ENCODE data around the gene LPCAT3.

- TF ChIP-seq YY1 (IDR thresholded peaks at IDR 0.05; ENCODE audit: low read depth) (no peak), CREB1 (IDR thresholded peaks at IDR 0.05; ENCODE audit: low read depth) (no peak), TEAD4 (IDR thresholded peaks at IDR 0.05) (no peak), FOXM1 (IDR thresholded peaks at IDR 0.05; ENCODE audit: borderline replicate concordance, low read depth) (no peak), REST (IDR thresholded peaks at IDR 0.05; ENCODE audit: low read depth) (no peak)
- TF ChIP-seq, protein P1, sequence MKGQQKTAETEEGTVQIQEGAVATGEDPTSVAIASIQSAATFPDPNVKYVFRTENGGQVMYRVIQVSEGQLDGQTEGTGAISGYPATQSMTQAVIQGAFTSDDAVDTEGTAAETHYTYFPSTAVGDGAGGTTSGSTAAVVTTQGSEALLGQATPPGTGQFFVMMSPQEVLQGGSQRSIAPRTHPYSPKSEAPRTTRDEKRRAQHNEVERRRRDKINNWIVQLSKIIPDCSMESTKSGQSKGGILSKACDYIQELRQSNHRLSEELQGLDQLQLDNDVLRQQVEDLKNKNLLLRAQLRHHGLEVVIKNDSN (IDR thresholded peaks at IDR 0.05): no peak
- TF ChIP-seq, protein P2, sequence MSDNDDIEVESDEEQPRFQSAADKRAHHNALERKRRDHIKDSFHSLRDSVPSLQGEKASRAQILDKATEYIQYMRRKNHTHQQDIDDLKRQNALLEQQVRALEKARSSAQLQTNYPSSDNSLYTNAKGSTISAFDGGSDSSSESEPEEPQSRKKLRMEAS (IDR thresholded peaks at IDR 0.05): no peak
These were observed 16.2 kb downstream of the LPCAT3 start for GRCh38 chr12:7001921-7002591.

Data from Ishikawa (cell line).